ENCODE measurements around the gene CD55.

The CD55 gene

GRCh38 chr1:207330011-207330710 lies 8.7 kb downstream of the CD55 start:
- DNase-seq (ENCODE audit: low read depth): no peak

- no peak for DNase-seq (ENCODE audit: low read depth)
These were observed 10.2 kb downstream of the CD55 start for GRCh38 chr1:207331354-207332313.

- DNase-seq (ENCODE audit: low read depth): no peak
These were observed 11.6 kb downstream of the CD55 start for GRCh38 chr1:207333009-207333600.

- no peak for DNase-seq (ENCODE audit: low read depth)
These were observed 12.1 kb downstream of the CD55 start for GRCh38 chr1:207333620-207334019.

GRCh38 chr1:207334337-207334736 lies 12.9 kb downstream of the CD55 start:
- DNase-seq (ENCODE audit: low read depth): no peak

GRCh38 chr1:207335138-207335537 lies 13.7 kb downstream of the CD55 start:
- no peak for DNase-seq (ENCODE audit: low read depth)

GRCh38 chr1:207335695-207336363 lies 14.4 kb downstream of the CD55 start:
- DNase-seq (ENCODE audit: low read depth): no peak

- DNase-seq (ENCODE audit: low read depth): peak; percentile 27
These were observed 15.3 kb downstream of the CD55 start for GRCh38 chr1:207336559-207337467.

- no peak for DNase-seq (ENCODE audit: low read depth)
These were observed 20.9 kb downstream of the CD55 start for GRCh38 chr1:207342332-207342731.

GRCh38 chr1:207343675-207344074 lies 22.2 kb downstream of the CD55 start:
- DNase-seq (ENCODE audit: low read depth): no peak

- no peak for DNase-seq (ENCODE audit: low read depth)
These were observed 22.7 kb downstream of the CD55 start for GRCh38 chr1:207344221-207344620.

GRCh38 chr1:207345644-207346477 lies 24.4 kb downstream of the CD55 start:
- DNase-seq (ENCODE audit: low read depth): no peak

GRCh38 chr1:207346513-207346912 lies 25.0 kb downstream of the CD55 start:
- no peak for DNase-seq (ENCODE audit: low read depth)

- DNase-seq (ENCODE audit: low read depth): no peak
These were observed 28.5 kb downstream of the CD55 start for GRCh38 chr1:207349979-207350378.

GRCh38 chr1:207352554-207352953 lies 31.1 kb downstream of the CD55 start:
- DNase-seq (ENCODE audit: low read depth): no peak

- DNase-seq (ENCODE audit: low read depth): no peak
These were observed 33.6 kb downstream of the CD55 start for GRCh38 chr1:207355060-207355459.

- DNase-seq (ENCODE audit: low read depth): no peak
These were observed 34.2 kb downstream of the CD55 start for GRCh38 chr1:207355513-207356295.

- DNase-seq (ENCODE audit: low read depth): no peak
These were observed 39.6 kb downstream of the CD55 start for GRCh38 chr1:207361029-207361428.

- no peak for DNase-seq (ENCODE audit: low read depth)
These were observed 40.4 kb downstream of the CD55 start for GRCh38 chr1:207361889-207362288.
